Activated CD4-positive, CD25-positive, alpha-beta regulatory T cell treated with anti-CD3 and anti-CD28 coated beads, Interleukin-2, amount 50 U/mL, for 24 hours (primary cell): ENCODE data around the gene CLIC5.

Source experiments
- ATAC-seq, 2 donors: fragments of 150-1000 bp; cut with Tn5 transposase; one replicate each; pipeline ENCODE4 v1.10.0; 2021; ENCODE audit warnings: mild to moderate bottlenecking in 1 of 2, moderate library complexity in 1 of 2

CLIC5 gene

DNA sequence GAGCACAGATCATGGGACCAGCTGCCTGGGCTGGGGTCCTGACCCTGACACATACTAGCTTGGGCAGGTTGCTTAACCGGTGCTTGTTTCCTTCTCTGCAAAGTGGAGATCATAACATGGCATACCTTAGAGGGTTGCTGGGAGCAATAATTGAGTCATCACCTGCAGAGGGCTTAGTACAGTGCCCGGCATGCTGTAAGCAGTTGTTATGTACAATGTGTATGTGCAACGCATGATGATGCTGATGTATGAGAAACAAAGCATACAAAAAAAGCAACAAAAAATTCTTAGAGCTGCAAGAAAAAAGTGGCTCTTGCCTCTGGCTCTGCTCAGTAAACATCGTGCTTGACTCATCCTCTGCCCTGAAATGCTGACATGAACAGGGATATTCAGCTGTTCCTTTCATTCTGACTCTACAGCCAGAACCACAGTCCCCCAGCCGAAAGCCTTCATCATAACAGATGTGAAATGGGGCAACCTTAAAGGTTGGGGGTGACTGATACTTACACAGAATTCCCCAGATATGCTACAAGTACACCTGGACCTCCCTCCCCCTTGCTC lies 91.7 kb downstream of the CLIC5 start:
- peak; percentile 87 to 90 for ATAC-seq

DNA sequence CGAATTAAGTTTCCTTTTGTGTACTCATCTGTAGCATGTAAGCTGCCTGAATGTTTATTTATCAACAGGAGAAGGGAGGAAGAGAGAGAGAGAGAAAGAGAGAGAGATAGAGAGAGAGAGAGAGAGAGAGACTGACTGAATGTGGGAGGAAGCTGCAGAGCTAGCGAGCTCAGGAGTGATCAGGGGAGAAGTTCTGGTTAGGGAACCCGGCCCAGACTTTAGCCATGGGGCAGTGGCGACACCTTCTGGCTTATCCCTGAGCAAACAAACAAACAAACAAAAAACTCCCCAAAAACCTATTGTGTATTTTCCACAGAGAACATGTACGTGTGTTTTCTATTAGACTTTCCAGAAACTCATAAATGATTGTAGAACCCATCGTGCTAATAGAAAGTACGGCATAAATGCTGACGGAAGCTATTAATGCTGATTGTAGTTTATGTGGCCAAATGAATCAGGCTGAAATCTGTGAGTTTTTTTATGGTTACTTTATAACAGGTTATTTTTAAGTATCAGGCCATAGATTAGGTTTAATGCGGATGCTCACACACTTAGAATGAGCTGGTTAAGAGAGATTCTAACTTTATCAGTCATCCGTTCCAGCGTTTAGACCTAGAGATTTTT lies 92.8 kb downstream of the CLIC5 start:
- ATAC-seq: no peak

DNA sequence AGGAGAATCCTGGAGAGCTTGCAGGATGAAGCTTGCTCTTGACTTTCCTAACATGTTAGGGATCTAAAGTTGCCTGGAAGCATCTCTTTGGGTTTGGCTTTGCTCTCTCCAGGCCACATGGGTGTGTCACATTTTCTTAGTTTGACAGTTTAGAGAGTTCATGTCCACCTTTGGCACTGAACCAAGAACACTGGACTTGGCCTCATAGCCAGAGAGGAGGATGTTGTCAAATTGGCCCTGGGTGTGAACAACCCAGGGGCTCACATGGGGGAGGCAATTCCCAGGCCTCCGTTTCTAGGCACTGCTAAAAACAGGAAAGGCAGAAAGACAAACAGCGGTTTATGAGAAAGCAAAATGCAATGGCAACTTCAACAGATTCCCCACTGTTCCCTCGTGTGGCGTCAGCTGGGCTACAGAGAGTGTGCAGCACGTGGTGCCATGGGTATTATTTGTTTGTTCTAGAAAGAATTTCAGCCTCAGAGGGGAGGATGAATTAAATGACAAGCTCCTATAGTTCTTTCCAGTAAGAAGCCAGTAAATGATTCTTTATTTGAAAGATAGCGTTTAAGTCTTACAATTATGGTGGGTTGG lies 93.9 kb downstream of the CLIC5 start:
- ATAC-seq: no peak

DNA sequence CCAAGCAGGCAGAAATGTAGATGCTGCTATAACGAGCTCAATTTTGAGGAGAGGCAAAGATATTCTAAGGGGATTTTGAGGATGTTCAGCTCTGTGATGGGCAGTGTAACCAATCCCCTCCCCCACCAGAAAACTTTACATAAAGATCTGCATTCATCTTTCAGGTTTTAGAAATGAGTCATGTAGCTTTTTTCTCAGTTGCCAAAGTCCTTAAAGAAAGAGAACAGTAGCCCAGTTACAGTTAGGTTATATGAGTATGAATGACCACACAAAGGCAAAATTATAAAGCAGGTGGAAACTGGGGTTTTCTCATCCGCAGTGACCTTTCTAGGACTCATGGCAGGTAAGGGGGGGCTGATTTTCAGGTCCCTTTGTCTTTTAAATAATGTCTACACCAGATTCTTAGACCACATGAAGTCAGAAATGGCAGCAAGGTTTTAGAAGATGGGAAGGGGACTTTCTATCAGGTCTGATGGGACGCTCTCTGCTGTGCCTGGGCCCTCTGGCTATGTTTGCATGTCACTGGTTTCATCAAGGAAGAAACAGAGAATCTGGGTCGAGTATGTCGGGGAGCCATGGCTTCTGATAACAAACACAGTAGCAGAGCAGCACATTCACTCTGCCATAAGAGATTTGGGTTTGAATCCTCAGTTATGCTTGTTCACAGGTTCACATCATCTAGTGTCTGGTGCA lies 94.7 kb downstream of the CLIC5 start:
- ATAC-seq: peak in 1 of 2 donors; percentile 7

DNA sequence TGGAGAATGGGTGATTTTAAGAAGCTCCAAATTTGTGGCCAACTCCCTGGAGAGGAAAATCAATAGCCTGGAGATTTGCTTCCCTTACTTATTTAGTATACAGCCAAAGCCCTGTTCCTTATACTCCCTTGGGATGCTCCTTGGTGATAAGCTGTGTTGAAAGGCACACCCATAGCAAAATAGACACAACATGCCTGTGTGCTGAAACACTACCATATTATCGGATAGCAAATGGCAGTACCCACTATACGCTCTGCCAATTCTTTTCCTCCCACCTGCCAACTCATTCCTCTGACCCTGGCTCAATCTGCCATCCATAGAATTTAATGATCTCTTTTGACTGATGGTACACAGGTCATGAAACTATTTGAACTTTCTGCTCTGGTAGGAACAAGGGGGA lies 98.2 kb downstream of the CLIC5 start:
- ATAC-seq: no peak

DNA sequence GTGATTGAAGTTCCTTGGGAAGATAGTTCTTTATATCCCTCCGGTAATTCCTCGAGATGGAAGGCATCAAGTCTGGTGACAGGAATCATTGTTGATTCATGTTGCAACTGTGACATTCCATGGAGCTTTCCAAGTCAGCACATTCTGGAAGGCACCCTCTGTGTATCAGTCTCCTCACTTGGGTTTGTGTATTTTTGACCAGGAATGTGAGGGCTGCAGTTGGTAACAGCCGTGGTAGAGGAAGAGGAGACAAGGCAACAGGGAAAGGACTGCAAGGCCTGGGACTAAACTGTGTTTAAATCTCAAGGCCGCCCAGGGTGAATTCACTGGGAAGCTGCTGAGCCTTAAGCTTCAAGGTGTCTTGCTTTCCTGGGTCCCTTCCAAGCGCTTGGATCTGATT lies 99.0 kb downstream of the CLIC5 start:
- ATAC-seq: no peak

DNA sequence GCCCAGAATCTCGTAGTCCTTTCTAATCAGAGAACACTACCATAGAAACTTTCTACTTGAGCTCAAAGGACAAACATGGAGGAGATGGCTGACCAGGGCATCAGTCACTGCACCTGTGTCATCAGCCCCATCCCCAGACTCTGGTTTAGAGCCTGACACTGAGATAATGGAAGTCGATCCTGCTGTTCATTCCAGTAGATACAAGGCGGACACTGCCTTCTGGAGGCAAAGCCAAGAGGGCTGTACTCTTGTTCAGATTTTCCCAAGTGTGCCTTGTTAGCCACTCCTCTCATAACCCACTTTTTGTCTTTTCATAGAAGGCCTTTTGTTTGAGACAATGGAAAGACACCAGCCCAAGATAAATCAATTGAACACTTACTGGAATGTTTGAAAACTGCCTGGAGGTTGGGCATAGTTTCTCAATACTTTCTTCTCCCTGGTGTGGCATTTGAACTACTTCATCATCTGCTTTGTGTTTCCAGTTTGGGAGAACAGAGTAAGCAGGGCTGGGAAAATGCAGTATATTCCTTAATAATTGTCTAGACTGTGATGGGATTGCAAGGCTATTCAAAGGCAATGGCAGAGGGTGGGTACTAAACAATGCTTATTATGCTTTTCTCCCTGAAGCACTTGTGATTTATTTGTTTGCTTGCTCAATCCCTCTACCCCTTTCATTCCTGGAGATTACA lies 99.7 kb downstream of the CLIC5 start:
- no peak for ATAC-seq

DNA sequence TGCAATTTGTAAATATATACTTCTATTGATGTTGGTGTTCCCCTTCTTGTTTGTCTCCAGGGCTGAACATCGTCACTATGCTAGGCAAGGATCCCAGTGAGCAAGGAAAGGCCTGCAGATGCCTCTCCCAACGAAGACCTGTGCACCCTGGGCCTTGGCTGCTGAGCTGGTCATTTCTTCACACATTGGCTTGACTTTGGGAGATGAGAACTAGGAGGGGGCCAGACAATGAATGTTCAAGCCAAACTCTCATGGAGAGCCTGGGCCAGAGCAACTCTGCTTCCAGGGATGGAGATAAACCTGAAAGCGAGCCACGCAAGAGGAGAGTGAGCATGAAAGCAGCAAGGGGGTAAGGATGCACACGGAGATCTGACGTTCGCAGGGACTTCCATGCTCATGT lies 104.0 kb downstream of the CLIC5 start:
- ATAC-seq: no peak

DNA sequence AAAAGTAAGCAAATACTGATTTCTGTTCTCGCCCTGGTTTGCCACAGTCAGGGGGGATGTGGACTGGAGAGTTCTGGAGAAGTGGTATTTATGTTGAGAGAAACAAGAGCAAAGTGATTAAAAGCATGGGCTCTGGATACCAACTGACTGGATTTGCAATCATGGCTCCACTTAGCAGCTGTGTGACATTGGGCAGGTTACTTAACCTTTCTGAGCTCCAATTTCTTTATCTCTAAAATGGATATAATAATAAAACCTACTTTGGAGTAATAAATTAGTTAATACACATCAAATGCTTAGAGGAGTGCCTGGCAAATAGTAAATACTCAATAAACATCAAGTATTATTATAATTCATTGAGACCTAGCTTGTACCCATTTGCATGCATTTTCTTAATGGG lies 111.7 kb downstream of the CLIC5 start:
- ATAC-seq: no peak

DNA sequence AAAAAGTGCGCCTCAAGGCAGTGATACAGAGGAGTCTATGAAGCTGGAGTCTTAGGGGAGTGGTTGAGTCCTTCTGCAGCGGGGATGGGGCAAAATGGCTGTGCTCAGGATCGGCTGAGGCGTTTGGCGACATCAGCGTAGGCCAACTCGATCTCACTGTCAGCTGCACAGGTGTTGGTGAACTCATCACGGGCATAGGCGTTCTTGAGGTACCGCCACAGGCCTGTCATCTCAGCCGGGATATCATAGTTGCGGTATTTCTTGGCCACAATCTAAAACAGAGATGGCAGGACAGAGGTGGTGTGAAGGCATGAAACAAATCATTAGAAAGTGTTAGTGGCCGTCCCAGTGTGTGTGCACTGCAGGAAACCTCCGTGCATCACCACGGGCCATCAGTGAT lies 112.7 kb downstream of the CLIC5 start:
- no peak for ATAC-seq

DNA sequence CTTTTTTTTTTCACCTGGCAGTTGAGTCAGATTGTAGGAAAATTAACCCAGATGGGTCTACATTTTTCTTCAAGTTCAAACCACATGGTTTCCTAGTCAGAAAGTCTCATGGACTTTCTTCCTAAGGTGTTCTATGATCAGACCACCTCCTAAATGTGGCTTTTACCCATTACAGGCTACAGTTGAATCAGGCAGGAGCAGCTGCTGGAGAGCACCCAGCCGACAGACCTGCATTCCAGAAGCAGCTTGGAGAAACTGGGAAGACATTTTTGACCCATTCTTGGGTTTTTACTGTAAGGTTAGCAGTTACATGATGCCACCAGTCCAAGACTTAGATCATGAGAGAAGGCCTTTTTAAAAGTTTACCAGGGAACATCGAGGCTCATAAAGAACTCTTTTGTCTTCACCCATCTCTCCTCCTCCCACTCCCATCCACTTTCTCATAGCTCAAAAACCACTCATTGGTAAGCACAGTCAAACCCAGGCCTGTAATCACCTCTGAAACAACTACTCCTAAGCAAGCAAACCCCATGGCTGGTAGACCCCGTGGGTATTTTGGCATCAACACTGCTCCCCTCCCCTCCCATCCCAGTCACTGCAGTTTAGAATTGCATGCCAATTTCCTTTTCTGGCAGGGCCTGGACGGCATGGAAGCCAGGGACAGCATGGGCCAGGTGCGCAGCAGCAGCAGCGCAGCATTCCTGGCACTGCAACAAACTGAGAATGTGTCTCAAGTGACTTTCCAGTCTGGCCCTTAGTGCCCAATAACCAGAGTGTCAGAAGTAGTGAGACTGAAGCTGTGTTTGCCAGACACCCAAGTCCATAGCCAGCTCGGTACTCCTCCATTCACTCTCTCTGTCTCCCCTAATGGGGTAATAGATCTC lies 113.7 kb downstream of the CLIC5 start:
- ATAC-seq: no peak

DNA sequence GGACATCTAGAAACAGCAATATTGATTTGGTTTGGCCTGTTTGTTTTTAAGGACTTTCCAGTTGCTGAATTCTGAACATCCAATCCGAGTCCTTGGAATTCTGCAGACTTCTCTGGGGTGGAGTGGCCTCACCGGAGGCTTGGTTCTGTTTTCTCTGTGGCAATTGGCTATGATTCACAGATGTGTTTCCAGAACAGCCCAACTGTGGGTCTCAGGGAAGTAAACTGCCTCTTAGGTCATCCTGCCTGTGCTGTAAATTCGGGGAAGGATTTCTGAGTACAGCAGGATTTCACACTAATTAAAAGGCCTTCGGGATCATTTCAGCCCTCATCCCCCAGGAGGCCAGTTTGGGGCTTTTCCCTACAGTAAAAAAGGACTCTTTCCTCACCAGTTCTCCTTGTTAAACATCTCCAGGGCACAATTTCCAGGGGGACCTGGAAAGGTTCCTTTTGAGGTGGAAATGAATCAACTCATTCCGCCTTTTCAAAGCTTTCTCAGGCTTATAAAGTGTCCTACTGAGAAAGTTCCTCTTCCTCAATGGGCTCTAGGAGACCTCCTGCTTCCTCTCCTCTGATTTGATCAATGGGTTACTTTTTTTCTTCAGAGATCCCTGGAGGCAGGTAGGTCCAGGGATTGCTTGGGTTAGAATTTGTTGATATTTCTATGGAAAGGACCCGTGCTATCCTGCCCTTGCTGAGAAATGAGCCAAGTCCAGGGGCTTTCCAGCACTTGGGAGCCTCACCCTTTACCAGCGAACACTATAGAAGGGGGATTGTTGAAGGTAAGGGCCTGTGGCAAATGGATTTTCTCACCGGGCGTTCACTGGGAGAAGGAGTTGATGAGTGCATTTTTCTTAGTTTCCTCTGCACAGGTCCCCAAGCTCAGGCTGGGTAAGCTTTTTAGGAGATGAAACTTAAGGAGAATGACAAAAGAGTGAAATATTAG lies 114.6 kb downstream of the CLIC5 start:
- no peak for ATAC-seq

DNA sequence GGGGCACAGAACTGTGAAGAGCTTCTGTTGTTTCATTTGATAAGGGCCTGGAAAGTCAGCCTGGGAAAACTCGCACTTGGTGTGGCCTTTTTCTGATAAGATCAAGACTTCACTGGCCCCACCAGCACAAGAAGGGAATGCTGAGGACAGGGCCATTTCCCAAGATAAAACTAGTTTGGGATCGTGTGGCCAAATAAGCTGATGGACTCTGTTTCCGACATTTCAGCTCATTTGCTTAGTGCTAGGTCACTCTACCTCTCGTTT lies 116.0 kb downstream of the CLIC5 start:
- no peak for ATAC-seq

DNA sequence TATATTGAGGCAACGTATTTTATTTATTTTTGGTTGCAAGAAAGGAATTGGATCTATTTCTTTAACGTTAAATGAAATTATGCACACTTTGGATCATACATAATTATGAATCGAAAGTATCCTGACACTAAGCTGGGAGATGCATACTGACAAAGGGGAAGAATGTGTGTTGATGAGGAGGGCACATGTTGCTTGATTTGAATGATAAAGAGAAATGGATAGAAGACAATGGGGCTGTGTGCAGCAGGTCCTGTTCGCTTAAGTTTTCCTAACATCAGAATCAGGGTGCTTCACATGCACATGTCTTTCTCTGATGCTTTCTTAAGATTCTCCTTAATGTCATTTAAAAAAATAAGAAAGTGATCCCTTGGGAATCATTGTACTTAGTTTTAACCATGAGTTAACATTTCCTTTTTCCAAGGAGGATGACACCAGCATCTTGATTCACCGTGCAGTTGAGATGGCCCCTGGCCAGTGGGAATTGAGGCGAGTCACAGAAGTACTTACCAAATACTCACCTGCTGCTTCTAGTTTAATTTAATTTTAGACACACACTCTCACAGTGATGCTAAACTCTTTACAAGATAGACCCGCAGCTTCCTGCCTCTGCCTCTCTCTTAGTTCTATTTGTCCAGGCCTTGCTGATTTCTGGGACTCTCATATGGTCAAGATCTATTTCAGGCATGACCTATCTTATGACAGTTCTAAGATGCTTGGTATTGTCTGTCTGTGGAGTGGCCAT lies 116.5 kb downstream of the CLIC5 start:
- no peak for ATAC-seq

DNA sequence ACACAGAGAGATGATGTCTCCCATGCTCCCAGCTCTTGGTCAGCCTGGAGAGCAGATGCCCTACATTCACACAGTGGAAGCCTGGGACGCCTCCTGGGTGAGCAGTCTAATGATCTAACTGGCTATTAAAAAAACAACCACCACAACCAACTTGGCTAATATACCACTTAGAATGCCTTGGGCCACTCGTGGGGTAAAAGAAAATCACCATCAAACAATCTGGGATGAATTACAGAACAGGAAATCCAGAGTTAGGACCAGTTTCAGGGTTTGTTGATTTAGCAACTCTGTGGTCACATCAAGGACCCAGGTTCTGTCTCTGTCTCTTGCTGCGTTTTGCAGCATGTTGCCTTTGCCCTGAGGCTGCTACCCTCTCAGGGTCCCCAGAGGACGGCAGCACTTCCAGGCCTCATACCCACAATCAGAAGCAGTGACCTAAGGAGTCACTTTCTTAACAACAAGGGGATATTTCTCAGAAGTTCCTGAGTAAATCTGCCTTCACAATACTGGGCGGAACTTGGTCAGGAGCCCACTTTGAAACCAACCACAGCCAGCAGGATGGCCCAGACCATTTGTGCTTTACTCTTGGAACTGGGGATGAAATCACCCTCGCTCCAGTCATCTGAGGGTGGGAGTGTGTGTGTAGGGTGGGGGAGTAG lies 118.7 kb downstream of the CLIC5 start:
- ATAC-seq: no peak

DNA sequence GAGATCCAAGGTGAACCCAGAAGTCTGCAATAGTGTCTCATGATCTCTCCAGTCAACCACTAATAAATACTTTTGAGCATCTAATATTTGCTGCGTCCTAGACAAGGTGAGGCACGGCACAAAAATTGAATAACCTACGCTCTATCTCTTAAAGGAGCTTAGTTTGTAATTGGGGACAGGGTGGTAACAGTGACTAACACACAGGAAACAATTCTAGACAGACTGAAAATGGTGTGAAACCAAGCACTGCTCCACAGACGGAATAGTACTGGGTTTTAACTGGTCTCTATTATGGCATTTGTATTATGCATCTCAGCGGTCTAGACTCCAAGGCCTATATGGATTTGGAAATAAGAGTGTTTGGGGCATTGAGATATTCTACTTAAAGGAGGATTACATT lies 120.1 kb downstream of the CLIC5 start:
- ATAC-seq: peak; percentile 56 to 62

DNA sequence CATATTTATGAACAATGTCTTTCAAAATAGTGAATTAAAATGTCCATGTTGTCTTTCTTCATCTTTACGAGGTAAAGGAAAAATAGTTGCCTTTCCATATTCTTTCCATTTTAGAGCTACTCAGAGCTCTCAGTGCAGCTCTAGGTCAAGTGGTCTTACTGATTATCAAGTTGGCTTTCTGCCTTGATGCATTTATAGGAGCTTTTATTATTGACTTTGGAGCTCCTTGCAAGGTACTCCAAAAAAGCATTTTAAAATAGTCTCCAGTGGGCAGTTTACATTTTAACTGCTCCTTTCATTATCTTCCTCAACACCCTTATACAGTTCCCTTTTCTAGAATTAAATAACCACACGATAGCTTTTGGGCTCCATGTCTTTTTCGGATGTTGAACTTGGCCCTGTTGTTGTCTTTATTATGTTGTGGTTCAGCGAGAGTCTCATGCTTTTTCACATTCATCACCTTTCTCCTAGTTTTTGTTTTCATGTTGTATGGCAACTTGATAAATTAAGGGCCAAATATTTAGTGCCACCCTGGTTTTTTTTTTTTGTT lies 122.9 kb downstream of the CLIC5 start:
- no peak for ATAC-seq

DNA sequence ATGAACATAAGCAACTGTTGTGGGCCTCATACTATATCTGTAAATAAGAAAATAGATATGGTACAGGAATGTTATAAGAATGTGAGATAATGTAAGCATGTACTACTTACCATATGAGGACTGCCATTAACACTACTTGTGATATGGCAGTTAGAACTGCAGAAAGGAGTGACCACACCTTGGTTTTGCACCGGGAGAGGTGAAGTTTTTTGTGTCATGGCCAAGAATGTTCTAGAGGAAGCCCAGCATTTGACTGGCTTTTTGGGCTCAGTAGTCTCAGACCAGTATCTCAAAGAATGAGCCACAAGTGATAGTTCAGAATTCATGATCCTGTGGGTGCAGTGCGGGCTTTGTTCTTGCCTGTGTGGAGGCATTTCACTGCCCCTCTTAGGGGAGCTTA lies 123.5 kb downstream of the CLIC5 start:
- no peak for ATAC-seq

DNA sequence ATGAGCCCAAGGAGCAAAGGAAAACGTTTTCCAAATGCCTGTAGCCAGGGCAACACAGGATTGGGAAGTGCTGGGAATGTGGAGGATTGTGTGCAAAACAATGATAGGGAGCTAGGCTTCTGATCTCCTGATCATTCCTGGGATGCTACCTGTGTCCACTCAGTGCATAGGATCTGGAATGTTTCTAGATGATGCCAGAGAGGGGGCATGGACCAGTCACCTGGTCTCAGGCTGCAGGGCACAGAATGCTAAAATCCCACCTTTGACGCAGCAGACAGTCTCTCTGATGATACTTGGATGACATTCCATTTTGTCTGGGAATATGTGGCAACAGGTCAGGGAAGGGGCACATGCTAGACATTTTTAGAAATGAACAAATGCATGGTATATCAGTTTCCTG lies 128.9 kb downstream of the CLIC5 start:
- ATAC-seq: no peak

DNA sequence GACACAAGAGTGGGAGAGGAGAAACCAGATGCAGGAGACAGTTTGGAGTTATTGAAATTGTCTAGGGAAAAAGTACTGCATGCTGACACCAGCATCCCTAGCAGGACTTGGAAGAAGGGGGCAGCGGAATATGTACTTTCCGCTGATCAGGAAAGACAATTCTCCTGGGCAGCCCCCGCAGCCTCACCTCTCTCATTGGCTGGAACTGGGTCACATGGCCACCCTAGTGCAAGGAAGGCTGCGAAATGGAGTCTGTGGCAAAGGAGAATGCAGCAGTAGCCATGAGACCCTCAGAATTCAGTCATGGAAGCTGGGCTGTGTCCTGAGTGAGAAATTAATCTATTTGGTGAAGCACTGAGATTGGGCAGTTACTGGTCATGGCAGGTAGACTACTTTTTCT lies 131.3 kb downstream of the CLIC5 start:
- no peak for ATAC-seq
